ENCODE results near the gene PPP1R26.

The PPP1R26 gene

DNA sequence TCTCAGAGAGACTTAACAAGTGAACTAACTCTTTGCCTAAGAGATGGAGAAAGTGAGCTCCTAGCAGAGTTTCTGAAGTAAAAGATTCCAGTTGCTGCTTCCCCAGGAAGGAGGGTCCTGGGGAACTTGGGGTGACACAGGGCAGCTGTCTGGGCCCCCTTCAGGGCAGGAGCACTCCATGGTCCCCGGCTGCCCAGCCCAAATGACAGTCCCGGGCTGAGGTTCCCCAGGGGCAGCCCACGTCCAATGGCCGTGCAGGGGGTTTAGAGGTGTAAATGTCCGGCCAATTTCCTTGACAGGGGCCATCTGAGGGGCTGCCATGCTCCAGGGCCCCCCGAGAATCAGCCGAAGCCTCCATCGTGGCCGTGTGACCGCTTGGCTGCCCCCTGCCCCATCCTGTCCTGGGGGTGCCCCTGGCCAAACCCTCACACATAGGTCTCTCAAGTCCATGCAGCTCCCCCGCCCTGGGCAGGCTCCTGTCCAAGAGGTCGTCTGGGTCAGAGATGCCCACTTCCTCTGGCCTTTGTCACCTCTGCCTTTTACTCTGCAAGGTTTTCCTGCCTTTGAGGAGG is 5.5 kb upstream of the PPP1R26 start:
- TF ChIP-seq, protein P1, sequence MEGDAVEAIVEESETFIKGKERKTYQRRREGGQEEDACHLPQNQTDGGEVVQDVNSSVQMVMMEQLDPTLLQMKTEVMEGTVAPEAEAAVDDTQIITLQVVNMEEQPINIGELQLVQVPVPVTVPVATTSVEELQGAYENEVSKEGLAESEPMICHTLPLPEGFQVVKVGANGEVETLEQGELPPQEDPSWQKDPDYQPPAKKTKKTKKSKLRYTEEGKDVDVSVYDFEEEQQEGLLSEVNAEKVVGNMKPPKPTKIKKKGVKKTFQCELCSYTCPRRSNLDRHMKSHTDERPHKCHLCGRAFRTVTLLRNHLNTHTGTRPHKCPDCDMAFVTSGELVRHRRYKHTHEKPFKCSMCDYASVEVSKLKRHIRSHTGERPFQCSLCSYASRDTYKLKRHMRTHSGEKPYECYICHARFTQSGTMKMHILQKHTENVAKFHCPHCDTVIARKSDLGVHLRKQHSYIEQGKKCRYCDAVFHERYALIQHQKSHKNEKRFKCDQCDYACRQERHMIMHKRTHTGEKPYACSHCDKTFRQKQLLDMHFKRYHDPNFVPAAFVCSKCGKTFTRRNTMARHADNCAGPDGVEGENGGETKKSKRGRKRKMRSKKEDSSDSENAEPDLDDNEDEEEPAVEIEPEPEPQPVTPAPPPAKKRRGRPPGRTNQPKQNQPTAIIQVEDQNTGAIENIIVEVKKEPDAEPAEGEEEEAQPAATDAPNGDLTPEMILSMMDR (conservative IDR thresholded peaks at IDR 0.05; ENCODE audit: low read depth, low read length): no peak
- no peak overlapping the region for H3K4me3 ChIP-seq (ENCODE audit: low read length)
- no peak for DNase-seq (ENCODE audit: low read depth)

DNA sequence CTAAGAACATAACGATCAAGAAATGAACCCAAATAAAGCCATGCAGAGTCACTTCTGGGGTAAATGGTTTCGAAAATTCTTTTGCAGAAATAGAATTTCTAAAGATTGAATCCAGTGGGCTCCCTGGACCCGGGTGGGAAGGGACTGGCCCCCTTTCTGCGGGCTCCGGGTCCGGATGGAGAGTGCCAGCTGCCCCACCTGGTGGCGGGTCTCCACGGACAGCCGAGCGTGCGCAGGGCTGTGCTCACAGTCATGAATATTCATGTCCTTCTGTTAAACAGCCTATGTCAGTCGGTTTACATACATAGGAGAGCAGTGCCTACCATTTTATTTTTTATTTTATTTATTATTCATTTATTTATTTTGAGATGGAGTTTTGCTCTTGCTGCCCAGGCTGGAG is 4.7 kb upstream of the PPP1R26 start:
- no peak overlapping the region for H3K4me3 ChIP-seq (ENCODE audit: low read length)
- DNase-seq (ENCODE audit: low read depth): no peak
- TF ChIP-seq, protein P1 (conservative IDR thresholded peaks at IDR 0.05; ENCODE audit: low read depth, low read length): peak; percentile 70

DNA sequence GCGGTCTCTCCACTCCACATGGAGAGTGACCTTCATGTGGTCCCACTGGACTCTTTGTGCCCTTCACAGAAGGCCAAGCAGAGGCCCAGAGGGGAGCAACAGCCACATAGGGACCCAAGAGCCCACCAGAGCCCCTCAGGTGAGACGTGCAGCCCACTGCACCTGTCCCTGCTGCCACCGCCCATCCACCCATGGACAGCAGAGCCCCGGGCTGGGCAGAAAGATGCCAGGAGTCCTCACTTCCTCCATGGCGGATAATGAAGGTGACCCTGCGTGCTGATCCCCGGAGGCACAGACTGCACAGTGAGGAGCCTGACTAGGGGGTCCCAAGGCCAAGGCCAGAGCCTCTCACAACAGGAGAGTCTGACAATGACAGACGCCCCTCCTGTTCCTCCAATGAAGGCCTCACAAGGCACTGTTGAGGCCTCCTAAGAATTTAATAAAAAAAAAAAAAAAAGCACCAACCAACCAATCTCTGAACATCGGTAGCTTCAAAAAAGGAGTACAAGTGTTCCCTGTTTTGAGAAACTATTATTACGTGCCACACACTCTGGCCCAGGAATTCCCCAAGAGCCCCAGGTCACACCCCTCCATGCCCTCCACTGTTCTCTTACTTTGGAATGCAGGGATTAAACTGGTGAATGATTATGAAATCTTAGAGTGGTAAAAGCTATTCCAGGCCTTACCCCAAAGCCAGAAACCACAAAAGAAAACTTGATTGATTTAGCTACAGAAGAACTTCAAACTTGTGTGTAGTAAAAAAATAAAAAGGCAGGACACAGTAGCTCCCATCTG is 2.8 kb upstream of the PPP1R26 start:
- TF ChIP-seq, protein P1 (conservative IDR thresholded peaks at IDR 0.05; ENCODE audit: low read depth, low read length): no peak
- DNase-seq (ENCODE audit: low read depth): peak; percentile 72
- H3K4me3 ChIP-seq (ENCODE audit: low read length): no peak overlapping the region

- DNase-seq (ENCODE audit: low read depth): no peak
- TF ChIP-seq, protein P1 (conservative IDR thresholded peaks at IDR 0.05; ENCODE audit: low read depth, low read length): no peak
- H3K4me3 ChIP-seq (ENCODE audit: low read length): no peak overlapping the region
Measured at GRCh38 chr9:135478191-135478590, 1.4 kb upstream of the PPP1R26 start.

GRCh38 chr9:135478829-135479468 is 633 bp upstream of the PPP1R26 start:
- no peak for DNase-seq (ENCODE audit: low read depth)
- peak overlapping the region; percentile 35 for H3K4me3 ChIP-seq (ENCODE audit: low read length)
- TF ChIP-seq, protein P1 (conservative IDR thresholded peaks at IDR 0.05; ENCODE audit: low read depth, low read length): peak; percentile 13

DNA sequence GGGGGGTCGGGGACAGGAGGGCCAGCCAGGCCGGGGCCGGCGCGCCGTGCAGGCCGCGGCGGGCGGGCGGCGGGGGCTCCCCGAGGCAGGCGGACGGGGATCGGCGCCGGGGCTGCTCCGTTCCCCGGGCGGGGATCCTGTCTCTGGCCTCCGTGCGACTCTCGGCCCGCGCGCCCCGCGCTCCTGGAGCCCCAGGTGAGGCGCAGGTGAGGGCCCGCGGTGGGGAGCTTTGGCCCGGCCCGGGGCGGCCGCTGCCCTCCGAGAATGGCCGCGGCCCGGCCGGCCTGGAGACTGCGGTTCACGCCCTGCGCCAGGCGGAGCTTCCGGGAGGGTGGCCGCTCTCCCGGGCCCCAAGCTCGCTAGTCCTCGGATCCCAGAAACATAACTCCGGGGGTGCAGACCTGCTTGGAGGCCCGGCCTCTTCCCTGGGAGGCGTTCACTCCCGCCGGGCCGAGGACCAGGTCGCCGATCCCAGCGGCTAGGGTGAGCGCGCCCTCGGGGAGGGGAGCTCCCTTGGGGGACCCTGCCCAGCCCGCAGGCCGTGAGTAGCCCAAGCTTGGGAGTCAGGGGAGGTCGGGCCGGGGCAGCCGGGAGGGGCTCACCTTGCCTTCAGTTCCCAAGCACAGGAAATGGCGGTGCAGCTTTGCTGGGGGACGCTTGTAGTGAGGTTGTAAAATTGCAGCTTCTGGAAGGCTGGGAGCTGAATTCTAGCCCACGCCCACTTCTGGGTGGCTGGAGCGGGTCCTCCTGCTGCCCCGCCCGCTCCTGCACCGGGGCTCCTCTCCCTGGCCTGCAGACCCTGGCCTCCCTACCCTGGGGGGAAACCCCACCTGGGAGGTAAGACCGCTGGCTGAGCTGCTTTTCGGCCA is 723 bp downstream of the PPP1R26 start:
- DNase-seq (ENCODE audit: low read depth): no peak
- TF ChIP-seq, protein P1 (conservative IDR thresholded peaks at IDR 0.05; ENCODE audit: low read depth, low read length): no peak
- H3K4me3 ChIP-seq (ENCODE audit: low read length): peak overlapping the region; percentile 75

All from retinal pigment epithelial cell (primary cell).